PC-3 (cell line): ENCODE data around the gene PODN.

Experiments
- CTCF ChIP-seq: fragments of 300-600 bp; sonication (generic); conservative IDR thresholded peaks from 2 replicates; pipeline ENCODE4 v1.5.1; 2017; ENCODE audit warnings: antibody characterized with exemption, low read depth, mild to moderate bottlenecking, low read length
- EZH2 ChIP-seq: fragments of 300-600 bp; sonication (generic); IDR thresholded peaks from one replicate; pipeline ENCODE4 v1.6.1; 2017; ENCODE audit warnings: antibody characterized with exemption, mild to moderate bottlenecking, low read length; ENCODE audit not compliant: unreplicated experiment
- EZH2phosphoT487 ChIP-seq: fragments of 300-600 bp; sonication (generic); IDR thresholded peaks from 2 replicates; pipeline ENCODE4 v1.6.1; 2018; ENCODE audit warnings: mild to moderate bottlenecking, antibody characterized with exemption, low read length, borderline replicate concordance

GRCh38 chr1:53129891-53130597 is 68.0 kb downstream of the PODN start:
- TF ChIP-seq CTCF (no peak), EZH2phosphoT487 (no peak), EZH2 (no peak)
